Body of pancreas (tissue), 4 donors: ENCODE measurements around the gene NDUFV1. TPM values are rescaled to one million over a fixed set of nuclear protein-coding genes. Genes with fewer than 3 reads are reported as not detected.
"Not testable (repeated sequence)": the region's sequence is repeated elsewhere in the genome, so short reads cannot be mapped to it uniquely, and the experiment has no call there.

Experiments used
- ATAC-seq: fragments of 150-250 bp; one replicate; pipeline ENCODE4 v1.9.1; 2016
- DNase-seq, 4 donors: peaks; one replicate each; pipeline ENCODE4 v3.0.0-alpha.2; 2019
- H3K27ac ChIP-seq, 4 donors: fragments of 200-600 bp; sonication (generic); 1 replicate in 3 of 4; 2 replicates in 1 of 4; pipeline versions ENCODE4 v1.5.1 to v1.6.1; 2016 to 2019; ENCODE audit warnings: mild to moderate bottlenecking in 1 of 4, mixed read lengths in 1 of 4, moderate library complexity in 1 of 4
- H3K27me3 ChIP-seq, 2 donors: fragments of 200-600 bp; sonication (generic); one replicate each; pipeline ENCODE4 v1.6.0; 2016; ENCODE audit warnings: mild to moderate bottlenecking in 1 of 2
- H3K36me3 ChIP-seq, 2 donors: fragments of 200-600 bp; sonication (generic); replicated peaks in 1 of 2; 2 replicates each; pipeline ENCODE4 v1.5.1; 2016; ENCODE audit warnings: low read depth in 2 of 2; ENCODE audit not compliant: insufficient read depth in 1 of 2
- H3K4me1 ChIP-seq: fragments of 200-600 bp; sonication (generic); one replicate; pipeline ENCODE4 v1.6.0; 2016
- H3K4me3 ChIP-seq, 2 donors: fragments of 200-600 bp; sonication (generic); 1 replicate in 1 of 2; 2 replicates in 1 of 2; pipeline ENCODE4 v1.5.1; 2016 to 2019
- H3K9me3 ChIP-seq, 3 donors: fragments of 200-600 bp; sonication (generic); 1 replicate in 2 of 3; 2 replicates in 1 of 3; pipeline ENCODE4 v1.5.1; 2016
- CTCF ChIP-seq, 7 experiments: fragments of 450-650 bp in 4 of 7; fragments of 200-600 bp in 3 of 7; sonication (generic) in 3 of 7; IDR thresholded peaks; one replicate each; pipeline ENCODE4 v1.5.1; 2016 to 2019; ENCODE audit warnings: antibody characterized with exemption in 7 of 7
- POLR2A ChIP-seq, 3 donors: fragments of 450-650 bp; IDR thresholded peaks; one replicate each; pipeline ENCODE4 v1.6.1; 2016; ENCODE audit warnings: antibody characterized with exemption in 3 of 3, mild to moderate bottlenecking in 2 of 3
- WGBS, 2 donors: methylation state at CpG; one replicate each; pipeline ENCODE4 v1.1.5; 2017; 5-methylcytosine and 5-hydroxymethylcytosine counted together
- intact Hi-C: fragments of 100-400 bp; cut with DNase I; formaldehyde crosslinking; loops from one replicate; pipeline ENCODE4 v1.15.1; 2023
- total RNA-seq, 2 donors: library from RNA; depleted of rRNA; stranded (reverse); fragments of >200 nt; gene quantifications; one replicate each; pipeline ENCODE4 v1.1.0, GENCODE V29; 2016

Gene NDUFV1
- total RNA-seq, 2 donors from 2014 or later = 209 to 264 TPM

- WGBS, 2 donors = 80 to 85% methylated on average over 30 to 33 of the region's 33 CpGs
Measured at GRCh38 chr11:67619683-67620618, 13.2 kb downstream of the NDUFV1 start.

GRCh38 chr11:67620621-67621020 is 13.9 kb downstream of the NDUFV1 start:
- WGBS, 2 donors = 86 to 87% methylated on average over 12 to 13 of the region's 13 CpGs
- H3K27ac ChIP-seq, DNase-seq, H3K27me3 ChIP-seq, ATAC-seq, intact Hi-C loops, H3K4me1 ChIP-seq, H3K9me3 ChIP-seq, H3K36me3 ChIP-seq, H3K4me3 ChIP-seq: not testable (repeated sequence)

More at GRCh38 chr11:67619683-67620618, 13.2 kb downstream of the NDUFV1 start:
- H3K36me3 ChIP-seq, H3K27me3 ChIP-seq, intact Hi-C loops, DNase-seq, H3K9me3 ChIP-seq, ATAC-seq, H3K27ac ChIP-seq, H3K4me1 ChIP-seq, H3K4me3 ChIP-seq: not testable (repeated sequence)

GRCh38 chr11:67621928-67622327 is 15.2 kb downstream of the NDUFV1 start:
- H3K4me3 ChIP-seq, H3K4me1 ChIP-seq, ATAC-seq, intact Hi-C loops, DNase-seq, H3K27me3 ChIP-seq, H3K27ac ChIP-seq, H3K36me3 ChIP-seq, H3K9me3 ChIP-seq: not testable (repeated sequence)
- WGBS, 2 donors = 60 to 61% methylated on average over 3 of the region's 3 CpGs

- DNase-seq, ATAC-seq, H3K9me3 ChIP-seq, H3K27ac ChIP-seq, H3K36me3 ChIP-seq, H3K4me3 ChIP-seq, H3K4me1 ChIP-seq, intact Hi-C loops, H3K27me3 ChIP-seq: not testable (repeated sequence)
- WGBS, 2 donors = 71 to 90% methylated on average over 4 to 7 of the region's 7 CpGs
Measured at GRCh38 chr11:67622905-67623304, 16.2 kb downstream of the NDUFV1 start.

GRCh38 chr11:67623795-67624194 is 17.1 kb downstream of the NDUFV1 start:
- H3K27ac ChIP-seq, intact Hi-C loops, H3K9me3 ChIP-seq, H3K36me3 ChIP-seq, H3K4me1 ChIP-seq, H3K4me3 ChIP-seq, ATAC-seq, DNase-seq, H3K27me3 ChIP-seq: not testable (repeated sequence)
- WGBS, 2 donors = 78 to 91% methylated on average over 1 of the region's 1 CpG

DNA sequence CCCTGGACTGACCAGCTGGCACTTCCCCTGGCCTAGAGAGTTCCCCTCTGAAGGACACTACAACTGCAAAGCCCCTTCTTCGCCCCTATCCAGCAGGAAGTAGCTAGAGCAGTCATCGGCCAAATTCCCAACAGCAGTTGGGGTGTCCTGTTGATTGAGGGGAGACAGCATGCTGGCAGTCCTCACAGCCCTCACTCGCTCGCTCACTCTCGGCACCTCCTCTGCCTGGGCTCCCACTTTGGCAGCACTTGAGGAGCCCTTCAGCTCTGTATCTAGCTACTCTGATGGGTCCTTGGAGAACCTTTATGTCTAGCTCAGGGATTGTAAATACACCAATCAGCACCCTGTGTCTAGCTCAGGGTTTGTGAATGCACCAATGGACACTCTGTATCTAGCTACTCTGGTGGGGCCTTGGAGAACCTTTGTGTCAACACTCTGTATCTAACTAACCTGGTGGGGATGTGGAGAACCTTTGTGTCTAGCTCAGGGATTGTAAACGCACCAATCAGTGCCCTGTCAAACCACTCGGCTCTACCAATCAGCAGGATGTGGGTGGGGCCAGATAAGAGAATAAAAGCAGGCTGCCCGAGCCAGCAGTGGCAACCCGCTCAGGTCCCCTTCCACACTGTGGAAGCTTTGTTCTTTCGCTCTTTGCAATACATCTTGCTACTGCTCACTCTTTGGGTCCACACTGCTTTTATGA is 19.5 kb downstream of the NDUFV1 start:
- H3K4me1 ChIP-seq = peaks cover 20% of the 10 kb centered on the region
- H3K4me3 ChIP-seq, H3K36me3 ChIP-seq, DNase-seq, H3K27me3 ChIP-seq, intact Hi-C loops, ATAC-seq, H3K27ac ChIP-seq, H3K9me3 ChIP-seq: not testable (repeated sequence)
- 82 to 86% methylated on average over 7 to 10 of the region's 10 CpGs for WGBS, 2 donors

GRCh38 chr11:67626970-67627369 is 20.2 kb downstream of the NDUFV1 start:
- Histone ChIP-seq H3K4me3 (no peak overlapping the region), H3K36me3 (no peaks in the 10 kb centered on the region), H3K9me3 (no peaks in the 10 kb centered on the region), H3K27ac (no peak overlapping the region), H3K4me1 (peaks cover 27% of the 10 kb centered on the region), H3K27me3 (no peaks in the 10 kb centered on the region)
- TF ChIP-seq POLR2A (IDR thresholded peaks at IDR 0.05) = no peak
- no peak for TF ChIP-seq CTCF (IDR thresholded peaks at IDR 0.05)
- DNase-seq (no peak), ATAC-seq (no peak)
- WGBS, 2 donors = 94 to 100% methylated on average over 8 to 10 of the region's 10 CpGs
- intact Hi-C loops = no loop called here
